ENCODE measurements around the gene PHRF1.

Gene PHRF1

DNA sequence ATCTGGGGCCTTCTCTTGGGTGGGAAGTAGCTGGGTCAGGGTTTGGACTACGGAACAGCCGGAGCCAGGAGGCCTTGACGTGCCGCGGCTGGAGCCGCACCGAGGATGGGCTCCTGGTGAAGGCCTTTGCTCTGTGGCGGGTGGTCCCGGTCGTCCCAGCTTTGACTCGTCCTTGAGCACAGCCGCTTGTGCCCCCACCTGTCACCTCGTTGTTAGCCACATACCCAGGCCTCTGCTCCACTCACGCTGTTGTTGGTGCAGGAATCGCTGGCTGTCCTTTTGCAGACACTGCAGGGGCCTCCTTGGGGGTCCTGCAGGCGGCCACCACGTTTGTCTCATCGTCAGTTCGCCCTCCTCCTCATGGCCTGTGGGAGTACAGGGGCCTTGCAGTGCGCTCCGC, 17.1 kb downstream of the PHRF1 start:
- DNase-seq (ENCODE audit: low read depth in 3 of 3, low spot score in 1 of 3) = no peak

DNA sequence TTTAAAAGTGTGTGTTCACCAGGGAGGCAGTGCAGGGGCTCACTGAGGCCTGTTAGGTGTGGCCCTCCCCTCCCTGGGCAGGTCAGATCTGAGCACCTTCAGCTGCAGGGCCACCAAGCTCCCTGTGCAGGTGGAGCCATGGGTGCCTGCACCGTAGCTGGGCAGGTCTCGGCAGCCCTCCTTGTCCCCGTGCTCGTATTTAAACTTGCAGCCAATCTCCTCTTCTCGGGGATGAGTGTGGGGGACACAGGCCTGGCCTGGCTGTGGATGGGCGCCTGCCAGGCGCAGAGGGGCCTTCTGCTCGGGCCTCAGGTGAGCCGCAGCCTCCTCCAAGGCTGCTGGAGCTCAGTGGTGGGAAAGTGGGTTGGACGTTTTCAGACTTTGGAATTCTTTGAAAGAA, 19.1 kb downstream of the PHRF1 start:
- DNase-seq (ENCODE audit: low read depth in 3 of 3, low spot score in 1 of 3) = no peak

DNA sequence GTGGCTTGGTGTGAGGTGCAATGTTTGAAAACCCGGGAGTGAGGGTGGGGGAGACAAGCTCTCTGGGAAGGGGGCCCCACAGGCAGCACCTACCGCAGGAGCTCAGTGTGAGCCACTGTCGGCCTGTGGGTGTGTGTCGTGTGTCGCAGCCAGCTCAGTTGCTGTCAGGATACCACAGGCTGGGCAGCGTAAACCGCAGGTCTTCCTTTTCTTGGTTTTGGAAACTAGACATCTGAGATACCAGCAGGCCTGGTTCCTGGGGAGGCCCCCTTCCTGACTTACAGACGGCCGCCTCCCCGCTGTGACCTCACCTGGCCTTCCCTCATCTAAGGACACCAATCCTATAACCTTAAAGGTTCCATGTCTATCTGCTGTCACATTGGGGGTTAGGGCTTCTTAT, 20.1 kb downstream of the PHRF1 start:
- no peak for DNase-seq (ENCODE audit: low read depth in 3 of 3, low spot score in 1 of 3)

DNA sequence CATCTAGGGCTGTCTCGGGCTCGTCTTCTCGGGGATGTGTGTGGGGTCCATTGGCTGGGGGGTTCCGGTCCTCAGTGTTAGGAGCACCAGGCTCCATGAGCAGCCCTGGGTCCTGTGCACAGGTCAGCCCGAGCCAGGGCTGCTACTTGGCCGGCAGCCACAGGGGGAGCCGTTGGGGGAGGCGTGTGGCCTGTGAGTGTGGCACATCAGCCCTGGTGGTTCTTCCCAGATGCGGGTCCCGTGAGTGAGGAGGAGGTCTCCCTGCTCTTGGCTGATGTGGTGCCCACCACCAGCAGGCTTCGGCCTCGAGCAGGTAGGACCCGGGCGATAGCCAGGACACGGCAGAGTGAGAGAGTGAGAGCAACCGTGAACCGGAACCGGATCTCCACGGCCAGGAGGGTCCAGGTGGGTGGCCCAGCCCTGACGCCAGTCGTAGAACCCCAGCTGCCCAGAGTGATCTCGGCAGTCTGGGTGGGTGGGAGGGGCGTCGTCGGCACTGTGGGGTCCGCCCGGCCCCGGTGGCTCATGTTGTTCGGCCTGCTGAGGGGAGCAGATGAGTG, 21.0 kb downstream of the PHRF1 start:
- no peak for DNase-seq (ENCODE audit: low read depth in 3 of 3, low spot score in 1 of 3)

DNA sequence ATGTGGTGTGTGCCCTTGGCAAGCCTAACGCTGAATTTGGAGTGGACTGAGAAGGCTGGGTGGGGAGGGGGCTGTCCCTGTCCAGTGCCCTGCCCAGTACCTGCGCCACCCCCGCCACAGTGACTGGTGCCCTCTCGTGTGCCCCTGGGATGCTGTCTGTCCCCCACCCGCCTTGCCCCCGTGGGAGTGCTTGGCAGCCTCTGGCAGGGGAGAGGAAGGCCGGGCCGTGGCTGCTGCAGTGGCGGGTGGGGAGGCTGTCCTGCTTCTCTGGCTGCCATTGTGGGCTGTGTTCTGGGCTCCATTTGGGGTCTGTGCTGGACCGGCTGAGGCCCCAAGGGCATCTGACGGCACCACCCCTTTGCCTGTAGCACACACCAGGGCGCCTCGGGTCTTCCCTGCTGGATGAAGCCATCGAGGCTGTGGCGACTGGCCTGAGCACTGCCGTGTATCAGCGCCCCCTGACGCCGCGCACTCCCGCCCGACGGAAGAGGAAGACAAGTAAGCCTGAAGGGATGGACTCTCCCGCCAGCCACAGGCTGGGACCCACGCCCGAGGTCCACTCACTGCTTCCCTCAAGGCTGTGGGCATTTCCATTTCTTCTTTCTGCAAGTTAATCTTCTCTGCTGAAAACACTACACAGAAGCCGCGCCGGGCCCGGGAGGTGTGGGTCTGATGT, 21.9 kb downstream of the PHRF1 start:
- no peak for DNase-seq (ENCODE audit: low read depth in 3 of 3, low spot score in 1 of 3)

DNA sequence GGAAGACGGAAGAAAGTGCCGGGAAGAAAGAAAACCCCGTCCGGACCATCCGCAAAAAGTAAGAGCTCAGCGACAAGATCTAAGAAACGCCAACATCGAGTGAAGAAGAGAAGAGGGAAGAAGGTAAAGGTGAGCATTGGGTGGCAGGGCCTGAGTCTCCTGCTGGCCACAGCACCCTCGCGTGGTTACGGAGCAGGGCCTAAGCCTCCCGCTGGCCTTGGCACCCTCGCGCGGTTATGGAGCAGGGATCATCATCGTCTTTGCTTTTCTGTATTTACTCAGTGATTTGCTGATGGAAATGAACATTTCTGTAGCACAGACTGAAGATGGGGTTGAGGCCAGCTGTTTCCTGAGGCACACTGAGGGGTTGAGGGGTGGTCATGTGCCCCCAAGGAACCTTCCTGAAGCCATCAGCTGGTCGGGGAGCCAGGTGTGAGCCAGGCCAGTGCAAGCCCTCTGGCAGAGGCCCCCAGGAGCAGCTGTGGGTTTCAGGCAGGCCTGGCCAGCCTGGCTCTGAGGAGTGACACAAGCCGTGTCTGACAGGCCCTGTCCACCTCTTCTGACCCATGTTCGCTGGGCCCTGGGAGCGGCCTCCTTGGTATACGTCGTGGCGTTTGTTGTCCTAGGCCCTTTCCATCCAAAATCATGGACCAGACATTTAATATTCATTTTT, 25.4 kb downstream of the PHRF1 start:
- DNase-seq (ENCODE audit: low read depth in 3 of 3, low spot score in 1 of 3) = no peak

DNA sequence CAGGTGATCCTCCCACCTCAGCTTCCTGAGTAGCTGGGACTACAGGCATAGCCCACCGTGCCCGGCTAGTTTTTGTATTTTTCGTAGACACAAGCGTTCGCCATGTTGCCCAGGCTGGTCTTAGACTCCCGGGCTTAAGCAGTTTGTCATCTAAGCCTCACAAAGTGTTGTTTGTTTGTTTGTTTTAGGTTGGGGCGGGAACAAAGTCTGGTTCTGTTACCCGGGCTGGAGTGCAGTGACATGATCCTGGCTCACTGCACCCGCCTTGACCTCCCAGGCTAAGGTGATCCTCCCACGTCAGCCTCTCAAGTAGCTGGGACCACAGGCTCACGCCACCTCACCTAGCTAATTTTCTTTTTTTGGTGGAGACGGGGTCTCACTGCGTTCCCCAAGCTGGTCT, 26.9 kb downstream of the PHRF1 start:
- DNase-seq (ENCODE audit: low read depth in 3 of 3, low spot score in 1 of 3) = no peak

DNA sequence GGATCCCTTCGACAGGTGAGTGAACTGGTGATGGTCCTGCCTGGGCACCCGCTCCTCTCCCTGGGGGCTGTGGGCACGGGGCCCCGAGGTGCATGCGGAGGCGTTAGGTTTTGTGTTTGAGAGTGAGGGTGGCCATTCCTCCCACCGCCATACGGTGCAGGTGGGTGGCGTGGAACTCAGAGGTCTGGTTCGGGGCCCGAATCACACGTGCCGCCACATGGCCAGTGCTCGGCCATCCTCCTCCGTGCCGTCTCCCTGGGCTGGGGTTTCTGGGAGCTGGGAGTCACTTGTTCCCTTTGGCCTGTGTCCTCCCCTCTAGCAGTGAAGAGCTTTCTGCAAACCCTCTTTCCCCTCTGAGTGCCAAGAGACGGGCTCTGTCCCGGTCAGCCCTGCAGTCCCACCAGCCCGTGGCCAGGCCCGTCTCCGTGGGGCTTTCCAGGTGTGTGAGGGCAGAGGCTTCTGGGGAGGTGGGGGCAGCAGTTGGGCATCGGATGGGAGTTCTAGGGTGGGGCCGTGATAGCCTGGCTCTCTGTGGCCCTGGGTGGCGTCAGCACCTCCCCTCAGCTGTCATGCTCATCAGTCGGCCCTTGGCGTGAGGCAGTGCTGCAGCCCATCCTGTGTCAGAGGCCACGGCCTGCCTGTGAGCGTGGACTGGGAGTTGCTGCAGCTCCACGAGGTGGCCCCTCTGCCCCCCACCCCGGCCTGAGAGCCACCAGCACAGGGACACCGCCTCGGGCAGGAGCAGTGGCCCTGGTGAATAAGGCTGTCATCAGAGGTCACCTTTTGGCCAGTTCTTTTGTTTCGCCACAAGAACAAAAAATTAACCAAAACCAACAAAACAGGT, 29.2 kb downstream of the PHRF1 start:
- DNase-seq (ENCODE audit: low read depth in 3 of 3, low spot score in 1 of 3) = no peak

DNA sequence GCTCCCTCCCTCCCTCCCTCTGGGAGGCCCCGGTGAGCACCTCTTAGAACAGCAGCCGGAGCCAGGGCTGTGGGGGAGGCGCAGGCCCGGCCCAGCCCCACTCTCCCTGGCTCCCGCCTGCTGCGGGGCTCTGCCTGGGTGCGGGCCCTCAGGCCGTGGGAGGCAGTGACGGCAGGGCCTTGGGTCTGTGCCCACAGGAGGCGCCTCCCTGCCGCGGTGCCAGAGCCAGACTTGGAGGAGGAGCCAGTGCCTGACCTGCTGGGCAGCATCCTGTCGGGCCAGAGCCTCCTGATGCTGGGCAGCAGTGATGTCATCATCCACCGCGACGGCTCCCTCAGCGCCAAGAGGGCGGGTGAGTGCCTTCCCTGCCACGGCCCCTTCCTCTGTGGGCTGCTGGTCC, 30.0 kb downstream of the PHRF1 start:
- DNase-seq (ENCODE audit: low read depth in 3 of 3, low spot score in 1 of 3) = no peak

DNA sequence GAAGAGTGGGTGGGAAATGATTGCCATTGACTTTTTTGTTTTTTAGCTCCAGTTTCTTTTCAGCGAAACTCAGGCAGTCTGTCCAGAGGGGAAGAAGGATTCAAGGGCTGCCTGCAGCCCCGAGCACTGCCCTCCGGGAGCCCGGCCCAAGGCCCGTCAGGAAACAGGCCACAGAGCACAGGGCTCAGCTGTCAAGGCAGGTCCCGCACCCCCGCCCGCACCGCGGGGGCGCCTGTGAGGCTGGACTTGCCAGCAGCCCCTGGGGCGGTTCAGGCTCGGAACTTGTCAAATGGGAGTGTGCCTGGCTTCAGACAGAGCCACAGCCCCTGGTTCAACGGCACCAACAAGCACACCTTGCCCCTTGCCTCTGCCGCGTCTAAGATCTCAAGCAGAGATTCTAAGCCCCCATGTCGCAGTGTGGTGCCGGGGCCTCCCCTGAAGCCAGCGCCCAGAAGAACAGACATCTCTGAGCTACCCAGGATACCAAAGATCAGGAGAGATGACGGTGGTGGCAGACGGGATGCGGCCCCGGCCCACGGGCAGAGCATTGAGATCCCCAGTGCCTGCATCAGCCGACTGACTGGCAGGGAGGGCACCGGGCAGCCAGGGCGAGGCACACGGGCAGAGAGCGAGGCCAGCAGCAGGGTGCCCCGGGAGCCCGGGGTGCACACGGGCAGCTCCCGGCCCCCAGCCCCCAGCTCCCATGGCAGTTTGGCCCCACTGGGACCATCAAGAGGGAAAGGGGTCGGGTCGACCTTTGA, 30.9 kb downstream of the PHRF1 start:
- no peak for DNase-seq (ENCODE audit: low read depth in 3 of 3, low spot score in 1 of 3)

DNA sequence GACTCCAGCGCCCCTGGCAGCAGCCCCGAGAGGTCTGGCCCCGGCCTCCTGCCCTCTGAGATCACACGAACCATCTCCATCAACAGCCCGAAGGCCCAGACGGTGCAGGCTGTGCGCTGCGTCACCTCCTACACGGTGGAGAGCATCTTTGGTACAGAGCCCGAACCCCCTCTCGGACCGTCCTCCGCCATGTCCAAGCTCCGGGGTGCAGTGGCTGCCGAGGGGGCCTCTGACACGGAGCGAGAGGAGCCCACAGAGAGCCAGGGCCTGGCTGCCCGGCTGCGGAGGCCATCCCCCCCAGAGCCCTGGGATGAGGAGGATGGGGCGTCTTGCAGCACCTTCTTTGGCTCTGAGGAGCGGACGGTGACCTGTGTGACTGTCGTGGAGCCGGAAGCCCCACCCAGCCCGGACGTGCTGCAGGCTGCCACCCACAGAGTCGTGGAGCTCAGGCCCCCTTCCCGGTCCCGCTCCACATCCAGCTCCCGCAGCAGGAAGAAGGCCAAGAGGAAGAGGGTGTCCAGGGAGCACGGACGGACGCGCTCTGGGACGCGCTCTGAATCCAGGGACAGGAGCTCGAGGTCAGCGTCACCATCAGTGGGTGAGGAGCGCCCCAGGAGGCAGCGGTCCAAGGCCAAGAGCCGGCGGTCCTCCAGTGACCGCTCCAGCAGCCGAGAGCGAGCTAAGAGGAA, 31.8 kb downstream of the PHRF1 start:
- DNase-seq (ENCODE audit: low read depth in 3 of 3, low spot score in 1 of 3) = no peak

DNA sequence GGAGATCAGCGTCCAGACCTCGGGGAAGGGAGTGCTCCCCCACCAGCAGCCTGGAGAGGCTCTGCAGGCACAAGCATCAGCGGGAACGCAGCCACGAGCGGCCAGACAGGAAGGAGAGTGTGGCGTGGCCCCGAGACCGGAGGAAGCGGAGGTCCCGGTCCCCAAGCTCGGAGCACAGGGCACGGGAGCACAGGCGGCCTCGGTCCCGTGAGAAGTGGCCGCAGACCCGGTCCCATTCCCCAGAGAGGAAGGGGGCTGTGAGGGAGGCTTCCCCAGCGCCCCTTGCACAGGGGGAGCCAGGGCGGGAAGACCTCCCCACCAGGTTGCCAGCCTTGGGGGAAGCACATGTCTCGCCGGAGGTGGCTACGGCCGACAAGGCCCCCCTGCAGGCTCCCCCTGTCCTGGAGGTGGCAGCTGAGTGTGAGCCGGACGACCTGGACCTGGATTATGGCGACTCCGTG, 32.6 kb downstream of the PHRF1 start:
- DNase-seq (ENCODE audit: low read depth in 3 of 3, low spot score in 1 of 3) = no peak

DNA sequence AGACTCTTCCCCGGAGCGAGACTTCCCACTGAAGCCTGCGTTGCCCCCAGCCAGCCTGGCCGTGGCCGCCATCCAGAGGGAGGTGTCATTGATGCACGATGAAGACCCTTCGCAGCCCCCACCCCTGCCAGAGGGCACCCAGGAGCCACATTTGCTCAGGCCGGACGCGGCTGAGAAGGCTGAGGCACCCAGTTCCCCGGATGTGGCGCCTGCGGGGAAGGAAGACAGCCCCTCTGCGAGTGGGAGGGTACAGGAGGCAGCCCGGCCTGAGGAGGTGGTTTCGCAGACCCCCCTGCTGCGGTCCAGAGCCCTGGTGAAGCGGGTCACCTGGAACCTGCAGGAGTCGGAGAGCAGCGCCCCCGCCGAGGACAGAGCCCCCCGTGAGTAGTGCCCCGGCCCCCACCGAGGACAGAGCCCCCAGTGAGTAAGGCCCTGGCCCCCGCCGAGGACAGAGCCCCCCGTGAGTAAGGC, 33.1 kb downstream of the PHRF1 start:
- no peak for DNase-seq (ENCODE audit: low read depth in 3 of 3, low spot score in 1 of 3)

DNA sequence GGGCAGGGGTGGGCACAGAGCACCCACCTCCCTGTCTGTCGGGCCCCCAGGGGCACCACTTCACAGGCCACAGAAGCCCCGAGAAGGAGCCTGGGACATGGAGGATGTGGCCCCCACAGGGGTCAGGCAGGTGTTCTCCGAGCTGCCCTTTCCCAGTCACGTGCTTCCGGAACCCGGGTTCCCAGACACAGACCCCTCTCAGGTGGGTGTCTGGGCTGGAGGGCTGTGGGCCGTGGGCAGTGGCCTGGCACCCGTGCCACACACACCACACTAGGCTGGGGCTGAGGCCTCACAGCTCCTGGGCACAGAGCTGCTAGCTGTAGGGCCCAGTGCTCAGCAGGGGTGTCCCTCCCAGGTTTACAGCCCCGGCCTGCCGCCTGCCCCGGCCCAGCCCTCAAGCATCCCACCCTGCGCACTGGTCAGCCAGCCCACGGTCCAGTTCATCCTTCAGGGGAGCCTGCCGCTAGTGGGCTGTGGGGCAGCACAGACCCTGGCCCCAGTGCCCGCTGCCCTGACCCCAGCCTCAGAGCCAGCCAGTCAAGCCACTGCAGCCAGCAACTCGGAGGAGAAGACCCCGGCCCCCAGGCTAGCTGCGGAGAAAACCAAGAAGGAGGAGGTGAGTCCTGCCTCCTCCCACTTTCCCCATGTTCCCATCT, 34.0 kb downstream of the PHRF1 start:
- no peak for DNase-seq (ENCODE audit: low read depth in 3 of 3, low spot score in 1 of 3)

DNA sequence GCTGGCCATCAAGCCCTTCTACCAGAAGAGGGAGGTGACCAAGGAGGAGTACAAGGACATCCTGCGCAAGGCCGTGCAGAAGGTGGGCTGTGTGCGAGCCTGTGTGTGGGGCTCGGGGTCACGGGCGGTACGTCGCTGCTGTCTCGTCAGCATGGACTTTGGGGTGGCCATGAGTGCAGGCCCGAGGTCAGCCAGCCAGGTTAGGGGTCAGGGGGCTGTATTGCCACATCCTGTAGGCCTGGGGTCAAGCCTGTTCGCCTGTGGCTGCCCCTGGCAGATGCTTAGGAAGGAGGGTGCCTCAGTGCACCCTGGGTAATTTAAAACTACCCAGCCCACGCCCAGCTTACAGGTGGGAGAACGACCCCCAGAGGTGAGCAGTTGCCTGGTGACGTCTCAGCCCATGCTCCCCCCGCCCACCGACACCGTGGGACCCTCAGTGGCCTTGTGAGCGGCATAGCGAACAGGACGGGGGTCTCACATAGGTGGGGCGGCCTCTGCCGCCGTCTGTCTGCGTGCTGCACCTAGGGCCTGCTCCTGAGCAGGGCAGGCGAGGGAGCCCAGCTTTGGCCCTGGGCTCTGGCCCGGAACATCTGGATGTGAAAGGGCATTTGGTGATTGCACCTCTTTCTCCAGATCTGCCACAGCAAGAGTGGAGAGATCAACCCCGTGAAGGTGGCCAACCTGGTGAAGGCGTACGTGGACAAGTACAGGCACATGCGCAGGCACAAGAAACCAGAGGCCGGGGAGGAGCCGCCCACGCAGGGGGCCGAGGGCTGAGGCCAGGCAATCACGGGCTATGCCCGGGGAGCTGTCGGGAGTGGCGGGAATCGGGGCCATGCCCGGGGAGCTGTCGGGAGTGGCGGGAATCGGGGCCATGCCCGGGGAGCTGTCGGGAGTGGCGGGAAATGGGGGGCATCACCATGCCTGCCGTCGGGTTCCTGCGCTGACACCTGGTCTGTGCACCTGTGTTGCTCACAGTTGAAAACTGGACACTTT, 35.0 kb downstream of the PHRF1 start:
- DNase-seq (ENCODE audit: low read depth in 3 of 3, low spot score in 1 of 3) = no peak

DNA sequence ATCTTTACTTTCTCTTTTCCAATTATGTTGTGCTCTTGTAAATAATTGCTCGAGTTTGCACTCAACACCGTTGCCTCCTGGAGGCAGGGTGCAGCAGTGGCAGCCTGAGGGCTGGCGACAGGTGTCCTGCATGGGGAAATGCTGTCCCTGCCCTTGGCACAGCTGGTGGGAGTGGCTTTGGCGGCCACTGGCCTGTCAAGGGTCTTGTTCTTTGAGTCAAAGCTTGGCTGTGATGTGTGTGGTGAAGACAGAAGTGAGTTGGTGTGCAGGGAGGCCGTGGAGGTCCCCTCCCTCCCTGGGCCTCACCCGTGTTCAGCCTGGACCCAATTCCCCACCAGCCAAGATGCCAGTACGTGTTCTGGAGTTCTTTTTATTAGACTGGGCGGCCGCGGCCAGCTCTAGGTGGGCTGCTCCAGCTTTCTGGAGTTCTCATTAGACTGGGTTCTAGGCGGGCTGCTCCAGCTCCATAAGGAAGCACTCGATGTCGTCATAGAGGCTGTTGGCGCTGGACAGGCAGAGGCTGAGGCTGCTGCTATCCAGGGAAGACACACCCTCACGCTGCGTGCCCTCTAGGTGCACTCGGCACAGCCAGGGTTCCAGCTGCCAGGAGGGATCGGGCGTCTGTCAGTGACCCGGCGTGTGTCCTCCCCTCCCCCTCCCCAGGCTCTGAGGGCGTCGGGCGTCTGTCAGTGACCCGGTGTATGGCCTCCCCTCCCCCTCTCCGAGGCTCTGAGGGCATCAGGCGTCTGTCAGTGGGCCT, 36.1 kb downstream of the PHRF1 start:
- DNase-seq (ENCODE audit: low read depth in 3 of 3, low spot score in 1 of 3) = no peak

DNA sequence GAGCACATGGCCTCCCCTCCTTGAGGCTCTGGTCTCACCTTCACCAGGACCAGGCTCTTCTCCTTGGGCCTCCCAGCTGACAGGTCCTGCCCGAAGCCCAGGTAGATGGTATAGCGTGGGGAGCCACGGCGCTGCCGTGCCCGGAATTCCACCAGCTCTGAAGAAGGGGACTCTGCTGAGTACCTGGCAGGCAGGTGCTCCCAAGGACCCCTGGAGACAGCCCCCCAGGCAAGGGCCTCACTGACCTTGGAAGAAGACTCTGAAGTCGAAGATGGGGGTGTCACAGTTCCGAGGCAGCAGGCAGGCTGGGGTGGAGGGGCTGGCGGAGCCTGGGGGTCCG, 36.7 kb downstream of the PHRF1 start:
- DNase-seq (ENCODE audit: low read depth in 3 of 3, low spot score in 1 of 3) = no peak

DNA sequence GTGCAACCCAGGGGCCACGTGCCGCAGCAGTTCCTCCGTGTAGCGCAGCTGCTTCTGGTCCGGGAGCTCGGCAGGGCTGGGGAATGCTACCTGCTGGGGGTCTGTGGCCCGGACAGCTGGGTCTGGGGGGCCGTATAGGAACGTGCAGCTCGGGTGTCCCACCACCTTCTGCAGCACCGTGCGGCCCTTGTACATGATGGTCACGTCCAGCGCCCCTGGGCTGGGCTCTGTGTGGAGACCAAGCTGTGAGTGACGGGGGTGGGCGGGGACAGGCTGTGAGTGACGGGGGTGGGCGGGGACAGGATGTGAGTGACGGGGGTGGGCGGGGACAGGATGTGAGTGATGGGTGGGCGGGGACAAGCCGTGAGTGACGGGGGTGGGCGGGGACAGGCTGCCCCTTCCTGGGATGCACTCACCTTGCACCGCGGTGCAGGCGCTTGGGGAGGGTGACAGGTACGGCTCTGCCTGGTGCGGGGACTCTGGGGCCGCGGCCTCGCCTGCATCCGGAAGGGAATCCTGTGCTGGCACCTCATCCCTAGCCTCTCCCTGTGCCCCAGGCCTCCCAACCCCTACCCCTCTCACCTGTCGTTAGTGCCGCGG, 37.2 kb downstream of the PHRF1 start:
- peak; percentile 50 to 71 (median 70) for DNase-seq (ENCODE audit: low read depth in 3 of 3, low spot score in 1 of 3)
